H1 (cell line): Measurements from ENCODE around the gene KANSL2. TPM values are rescaled to one million over a fixed set of nuclear protein-coding genes. Genes with fewer than 3 reads are reported as not detected.

Source experiments
- CTCF ChIA-PET: fragments of 300-600 bp; sonication (Branson Sonifier 250); formaldehyde crosslinking; loops from one replicate; lab custom pipeline; 2021; ENCODE audit not compliant: partially characterized antibody; lab: Charles Lee
- POLR2A ChIA-PET: fragments of 300-600 bp; sonication (Branson Sonifier 250); formaldehyde crosslinking; loops from one replicate; lab custom pipeline; 2021; ENCODE audit warnings: inconsistent platforms; ENCODE audit not compliant: partially characterized antibody; lab: Charles Lee
- DNase-seq, 2 experiments: peaks; one replicate each; pipeline versions ENCODE4 v3.0.0 to v3.0.0-alpha.2; 2010 to 2022; ENCODE audit warnings: low spot score in 2 of 2, low read depth in 1 of 2, mixed read lengths in 1 of 2
- FAIRE-seq: peaks from 2 replicates; lab custom pipeline; 2011; peaks lifted over from hg19 to GRCh38; lab: Jason Lieb, UNC
- H2AFZ ChIP-seq: 2 replicates; pipeline ENCODE4 v1.8.1; 2012; ENCODE audit warnings: low read length, inconsistent platforms
- H2AK5ac ChIP-seq: 2 replicates; pipeline ENCODE4 v1.6.1; 2013; ENCODE audit warnings: low read depth, low read length
- H2BK120ac ChIP-seq: replicated peaks from 2 replicates; pipeline ENCODE3; 2013; ENCODE audit warnings: low read depth, low read length, inconsistent platforms
- H2BK12ac ChIP-seq: 2 replicates; pipeline ENCODE4 v1.6.1; 2013; ENCODE audit warnings: low read depth, low read length
- H2BK15ac ChIP-seq: 2 replicates; pipeline ENCODE4 v1.6.1; 2013; ENCODE audit warnings: low read length
- H2BK20ac ChIP-seq: 2 replicates; pipeline ENCODE4 v1.6.1; 2013; ENCODE audit warnings: low read length
- H2BK5ac ChIP-seq: 2 replicates; pipeline ENCODE4 v1.6.1; 2013; ENCODE audit warnings: low read depth, low read length
- H3K14ac ChIP-seq: 2 replicates; pipeline ENCODE4 v1.6.1; 2013; ENCODE audit warnings: inconsistent platforms; ENCODE audit not compliant: insufficient read length
- H3K18ac ChIP-seq: 2 replicates; pipeline ENCODE4 v1.6.1; 2013; ENCODE audit warnings: low read length; ENCODE audit errors: extremely low read depth
- H3K23ac ChIP-seq: 2 replicates; pipeline ENCODE4 v1.6.1; 2013; ENCODE audit warnings: inconsistent platforms; ENCODE audit not compliant: insufficient read length
- H3K23me2 ChIP-seq: 2 replicates; pipeline ENCODE4 v1.6.1; 2013; ENCODE audit warnings: low read depth, low read length
- H3K27ac ChIP-seq: 2 replicates; pipeline ENCODE4 v1.6.1; 2011; ENCODE audit warnings: low read depth, low read length, inconsistent platforms
- H3K27me3 ChIP-seq, 4 experiments: replicated peaks in 1 of 4; 1 replicate in 1 of 4; 2 replicates in 3 of 4; pipeline versions ENCODE4 v1.6.1 to v1.8.1; 2011 to 2013; ENCODE audit warnings: low read length in 3 of 4, mild to moderate bottlenecking in 3 of 4, inconsistent platforms in 2 of 4, mixed read lengths in 2 of 4, moderate library complexity in 1 of 4; ENCODE audit not compliant: control insufficient read depth in 3 of 4, insufficient read depth in 3 of 4; ENCODE audit errors: extremely low read depth in 1 of 4
- H3K36me3 ChIP-seq, 4 experiments: 2 replicates each; pipeline versions ENCODE4 v1.6.1 to v1.8.1; 2011 to 2013; ENCODE audit warnings: mild to moderate bottlenecking in 4 of 4, low read length in 3 of 4, moderate library complexity in 2 of 4, control low read depth in 1 of 4, inconsistent platforms in 1 of 4; ENCODE audit not compliant: insufficient read depth in 4 of 4, control insufficient read depth in 2 of 4
- H3K4ac ChIP-seq: replicated peaks from 2 replicates; pipeline ENCODE3; 2013; ENCODE audit warnings: low read length, low read depth, mixed read lengths, inconsistent platforms; ENCODE audit not compliant: insufficient read length
- H3K4me1 ChIP-seq, 4 experiments: replicated peaks in 1 of 4; 1 replicate in 1 of 4; 2 replicates in 3 of 4; pipeline versions ENCODE4 v1.6.1 to v1.8.1; 2011 to 2013; ENCODE audit warnings: low read length in 3 of 4, inconsistent platforms in 2 of 4, mixed read lengths in 1 of 4; ENCODE audit not compliant: insufficient read depth in 4 of 4, control insufficient read depth in 3 of 4
- H3K4me2 ChIP-seq, 2 experiments: 2 replicates each; pipeline versions ENCODE4 v1.6.1 to v1.8.1; 2011 to 2013; ENCODE audit warnings: low read depth in 2 of 2, low read length in 2 of 2, control low read depth in 1 of 2, inconsistent platforms in 1 of 2, mild to moderate bottlenecking in 1 of 2; ENCODE audit not compliant: insufficient read depth in 1 of 2
- H3K4me3 ChIP-seq, 4 experiments: fragments of 200-600, 300-600 bp in 1 of 4; sonication (generic), shearing (Covaris generic), sonication (Bioruptor Twin) in 1 of 4; 2 replicates each; pipeline versions ENCODE4 v1.5.1 to v1.8.1; 2011 to 2016; ENCODE audit warnings: low read length in 4 of 4, low read depth in 3 of 4, control low read depth in 2 of 4, inconsistent platforms in 2 of 4, mild to moderate bottlenecking in 2 of 4, mixed read lengths in 1 of 4, moderate library complexity in 1 of 4; ENCODE audit not compliant: insufficient read depth in 2 of 4; ENCODE audit errors: extremely low read depth in 1 of 4
- H3K56ac ChIP-seq: replicated peaks from 2 replicates; pipeline ENCODE3; 2013; ENCODE audit warnings: low read depth, mild to moderate bottlenecking, mixed read lengths, low read length, inconsistent platforms; ENCODE audit not compliant: insufficient read length
- H3K79me1 ChIP-seq: 2 replicates; pipeline ENCODE4 v1.6.1; 2013; ENCODE audit warnings: low read depth, low read length, control low read depth
- H3K79me2 ChIP-seq, 2 experiments: 2 replicates each; pipeline versions ENCODE4 v1.6.1 to v1.8.1; 2012 to 2013; ENCODE audit warnings: low read length in 2 of 2, mild to moderate bottlenecking in 2 of 2, inconsistent platforms in 1 of 2; ENCODE audit not compliant: insufficient read depth in 2 of 2, control insufficient read depth in 1 of 2
- H3K9ac ChIP-seq, 4 experiments: replicated peaks in 1 of 4; 1 replicate in 1 of 4; 2 replicates in 3 of 4; pipeline versions ENCODE4 v1.6.1 to v1.8.1; 2011 to 2013; ENCODE audit warnings: low read depth in 3 of 4, low read length in 3 of 4, control low read depth in 2 of 4, mild to moderate bottlenecking in 2 of 4, moderate library complexity in 2 of 4, inconsistent platforms in 1 of 4; ENCODE audit errors: extremely low read depth in 1 of 4
- H3K9me3 ChIP-seq, 2 experiments: 2 replicates each; pipeline versions ENCODE4 v1.6.1 to v1.8.1; 2012 to 2013; ENCODE audit warnings: mild to moderate bottlenecking in 2 of 2, moderate library complexity in 2 of 2, control low read depth in 1 of 2, inconsistent platforms in 1 of 2, low read depth in 1 of 2, low read length in 1 of 2, mixed read lengths in 1 of 2; ENCODE audit not compliant: insufficient read depth in 2 of 2
- H4K20me1 ChIP-seq, 2 experiments: replicated peaks in 1 of 2; 2 replicates each; pipeline versions ENCODE3 to v1.8.1; 2011 to 2013; ENCODE audit warnings: inconsistent platforms in 2 of 2, low read length in 2 of 2, mild to moderate bottlenecking in 1 of 2; ENCODE audit not compliant: insufficient read depth in 2 of 2, control insufficient read depth in 1 of 2
- H4K5ac ChIP-seq: 2 replicates; pipeline ENCODE4 v1.6.1; 2013; ENCODE audit warnings: low read length, low read depth, mixed read lengths, inconsistent platforms; ENCODE audit not compliant: insufficient read length
- H4K8ac ChIP-seq: 2 replicates; pipeline ENCODE4 v1.8.0; 2013; ENCODE audit warnings: mild to moderate bottlenecking, moderate library complexity, low read length, inconsistent platforms; ENCODE audit not compliant: insufficient read depth; ENCODE audit errors: extremely low read depth
- H4K91ac ChIP-seq: replicated peaks from 2 replicates; pipeline ENCODE3; 2013; ENCODE audit warnings: low read length, mixed read lengths, inconsistent platforms; ENCODE audit not compliant: insufficient read length
- RNF2 ChIP-seq: fragments of 200-900, 300-1000 bp; sonication (generic); IDR thresholded peaks from 2 replicates; pipeline ENCODE4 v1.7.1; 2016; ENCODE audit warnings: borderline replicate concordance, low read depth, mild to moderate bottlenecking, antibody characterized with exemption, low read length; ENCODE audit not compliant: poor library complexity, severe bottlenecking; ENCODE audit errors: missing control alignments
- SIX5 ChIP-seq: IDR thresholded peaks from 2 replicates; pipeline ENCODE4 v1.6.1; 2011; ENCODE audit warnings: mild to moderate bottlenecking, low read depth, low read length
- SUZ12 ChIP-seq: fragments of 200-600 bp; sonication (generic); IDR thresholded peaks from 2 replicates; pipeline ENCODE4 v1.6.1; 2012; ENCODE audit warnings: mild to moderate bottlenecking, inconsistent platforms, low read length, moderate library complexity, mixed read lengths
- polyA plus RNA-seq, 7 experiments: library from polyadenylated mRNA; depleted of rRNA in 3 of 7; stranded (reverse) in 5 of 7; unstranded in 2 of 7; fragments of >200 nt in 5 of 7; fragments of 200-250 nt in 2 of 7; gene quantifications; 1 replicate in 5 of 7; 2 replicates in 1 of 7; 4 replicates in 1 of 7; pipeline versions ENCODE4 v1.2.1 to v1.2.3, GENCODE V29; 2011 to 2013; ENCODE audit warnings: missing spikeins in 2 of 7, mixed read lengths in 2 of 7
- total RNA-seq: library from RNA; stranded (reverse); fragmentation: NEBNext Ultra II Directional; extraction: Animal tissue kit (Norgen Biotek cat#: 25700); gene quantifications from 2 replicates; pipeline ENCODE4 v1.2.1, GENCODE V29; 2021
- TF ChIP-seq, protein P1 (sequence below): IDR thresholded peaks from 2 replicates; pipeline ENCODE4 v1.6.1; 2012; ENCODE audit warnings: inconsistent platforms

The KANSL2 gene
- total and polyA plus RNA-seq, 2 of the 8 experiments (the other 6 are each of a cell fraction or from before 2014, with no cell fraction given): 48.4 to 50.7 TPM

DNA sequence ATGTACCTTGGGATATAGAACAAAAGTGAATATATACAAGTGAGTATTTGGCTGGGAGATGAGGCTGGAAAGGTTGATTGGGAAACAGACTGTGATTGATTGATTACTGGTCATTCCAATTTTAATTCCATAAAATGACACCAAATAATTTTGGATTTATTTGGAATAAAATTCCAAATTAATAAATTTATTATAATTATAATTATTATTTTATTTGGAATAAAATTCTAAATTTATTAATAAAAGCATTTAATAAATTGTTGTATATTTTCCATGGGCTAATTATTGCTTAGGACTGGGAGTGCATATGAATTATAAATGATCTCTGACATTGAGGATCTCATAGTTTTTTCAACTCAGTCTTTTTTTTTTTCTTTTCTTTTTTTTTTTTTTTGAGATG is 51.7 kb downstream of the KANSL2 start:
- Histone ChIP-seq H2AFZ (no peak overlapping the region), H2BK15ac (no peak overlapping the region), H3K14ac (no peak overlapping the region), H3K4me3 (no peak overlapping the region), H3K27me3 (no peaks in the 10 kb centered on the region), H4K8ac (no peak overlapping the region), H4K91ac (no peak overlapping the region), H2AK5ac (no peak overlapping the region), H3K9me3 (no peaks in the 10 kb centered on the region), H2BK5ac (no peak overlapping the region), H3K79me1 (no peaks in the 10 kb centered on the region), H3K36me3 (no peaks in the 10 kb centered on the region), H3K23me2 (no peaks in the 10 kb centered on the region; the same call in 1 of the 2 replicates), H3K56ac (no peak overlapping the region), H2BK12ac (no peak overlapping the region), H3K27ac (no peak overlapping the region), H3K4me1 (no peaks in the 10 kb centered on the region), H2BK20ac (no peak overlapping the region), H4K20me1 (no peaks in the 10 kb centered on the region), H3K4me2 (no peak overlapping the region), H3K18ac (no peak overlapping the region), H2BK120ac (no peak overlapping the region), H3K9ac (no peak overlapping the region), H3K4ac (no peak overlapping the region), H3K79me2 (no peaks in the 10 kb centered on the region), H3K23ac (no peak overlapping the region), H4K5ac (no peak overlapping the region)
- TF ChIP-seq, protein P1, sequence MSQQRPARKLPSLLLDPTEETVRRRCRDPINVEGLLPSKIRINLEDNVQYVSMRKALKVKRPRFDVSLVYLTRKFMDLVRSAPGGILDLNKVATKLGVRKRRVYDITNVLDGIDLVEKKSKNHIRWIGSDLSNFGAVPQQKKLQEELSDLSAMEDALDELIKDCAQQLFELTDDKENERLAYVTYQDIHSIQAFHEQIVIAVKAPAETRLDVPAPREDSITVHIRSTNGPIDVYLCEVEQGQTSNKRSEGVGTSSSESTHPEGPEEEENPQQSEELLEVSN: no peak
- TF ChIP-seq SIX5 (no peak), RNF2 (no peak), SUZ12 (no peak)
- CTCF ChIA-PET: no interaction called here
- DNase-seq: no peak
- POLR2A ChIA-PET: interaction anchor here (0.6 kb wide), 1 partner anchor 43 kb away, joined by 3 read pairs; no protein-coding TSS in a partner anchor
- FAIRE-seq: no peak
